GM21723 (cell line): Measurements from ENCODE around the gene ENTREP1.
"Not testable (repeated sequence)": the region's sequence is repeated elsewhere in the genome, so short reads cannot be mapped to it uniquely, and the experiment has no call there.

Source experiments
- ATAC-seq: cut with Tn5 transposase; IDR thresholded peaks from one replicate; pipeline ENCODE4 v1.9.1; 2021; ENCODE audit warnings: mild to moderate bottlenecking, moderate library complexity; ENCODE audit not compliant: unreplicated experiment

ENTREP1 gene, protein sequence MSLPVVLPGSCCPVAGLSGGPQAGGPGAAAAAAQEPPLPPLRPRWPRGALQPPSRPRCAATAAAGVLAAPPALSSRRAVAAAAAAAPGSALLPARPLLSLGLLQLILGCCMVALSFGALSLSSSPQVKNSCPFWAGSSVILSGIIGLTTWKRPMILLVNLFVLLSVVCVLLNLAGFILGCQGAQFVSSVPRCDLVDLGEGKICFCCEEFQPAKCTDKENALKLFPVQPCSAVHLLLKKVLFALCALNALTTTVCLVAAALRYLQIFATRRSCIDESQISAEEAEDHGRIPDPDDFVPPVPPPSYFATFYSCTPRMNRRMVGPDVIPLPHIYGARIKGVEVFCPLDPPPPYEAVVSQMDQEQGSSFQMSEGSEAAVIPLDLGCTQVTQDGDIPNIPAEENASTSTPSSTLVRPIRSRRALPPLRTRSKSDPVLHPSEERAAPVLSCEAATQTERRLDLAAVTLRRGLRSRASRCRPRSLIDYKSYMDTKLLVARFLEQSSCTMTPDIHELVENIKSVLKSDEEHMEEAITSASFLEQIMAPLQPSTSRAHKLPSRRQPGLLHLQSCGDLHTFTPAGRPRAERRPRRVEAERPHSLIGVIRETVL

DNA sequence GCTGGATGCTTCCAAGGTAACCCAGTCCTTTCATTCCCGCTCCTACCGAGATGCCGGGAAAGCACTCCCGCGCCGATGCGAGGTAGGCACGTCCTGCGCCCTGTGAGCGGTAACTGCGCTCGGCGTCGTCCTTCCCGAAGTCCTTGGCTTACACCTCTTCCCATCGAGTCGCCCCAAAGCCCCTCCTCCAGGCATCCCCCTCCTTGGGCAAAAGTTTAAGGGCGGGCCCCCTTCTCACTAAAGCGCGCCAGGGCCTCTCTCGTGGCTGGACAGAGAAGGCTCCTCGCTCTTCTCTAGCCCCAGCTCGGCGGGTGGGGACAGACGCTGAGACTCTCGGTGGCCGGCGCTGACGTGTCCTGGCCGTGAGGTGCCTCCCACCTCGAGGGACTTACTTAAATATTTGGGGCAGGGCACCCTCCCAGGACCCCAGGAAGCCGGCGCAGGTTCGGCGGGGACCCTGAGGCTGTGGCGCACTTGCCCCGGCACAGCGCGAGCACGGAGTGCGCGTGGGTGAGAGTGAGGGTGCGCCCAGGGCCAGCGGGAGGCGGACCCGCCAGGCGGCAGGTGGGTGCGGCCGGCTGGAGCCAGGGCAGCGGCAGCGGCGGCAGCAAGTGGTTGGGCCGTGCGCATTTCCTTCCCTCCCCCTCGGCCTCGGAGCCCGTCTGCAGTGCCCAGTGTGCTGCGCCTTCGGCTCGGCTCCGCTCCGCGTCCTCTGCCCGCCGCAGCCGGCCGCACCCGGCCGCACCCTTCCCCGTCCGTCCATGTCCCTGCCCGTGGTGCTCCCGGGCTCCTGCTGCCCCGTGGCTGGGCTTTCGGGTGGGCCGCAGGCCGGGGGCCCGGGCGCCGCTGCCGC, at the start of gene ENTREP1:
ENTREP1 (plus strand) TSS at position 667 of the 853 bp plus-strand sequence; CDS start at position 762, 95 bp downstream.
- no peak for ATAC-seq

DNA sequence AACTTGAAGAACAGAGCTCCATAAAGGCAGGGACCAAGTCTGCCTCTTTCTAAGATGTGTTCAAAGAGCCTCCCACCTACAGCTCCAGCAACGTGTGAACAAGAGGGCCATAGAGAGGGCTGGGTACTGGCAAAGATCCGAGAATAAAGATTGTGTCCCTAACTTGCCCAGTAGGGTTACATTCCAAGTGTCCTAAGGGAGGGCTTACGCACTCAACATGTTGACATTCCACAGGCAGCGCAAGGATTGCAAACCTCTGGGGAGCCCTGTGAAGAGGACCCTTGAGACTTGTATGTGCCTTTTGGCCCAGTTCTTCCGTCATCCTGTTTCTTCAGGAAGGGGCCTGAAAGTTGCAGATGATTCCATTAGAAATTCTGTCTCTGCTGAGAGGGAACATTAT, 48.2 kb upstream of the ENTREP1 start:
- no peak for ATAC-seq

DNA sequence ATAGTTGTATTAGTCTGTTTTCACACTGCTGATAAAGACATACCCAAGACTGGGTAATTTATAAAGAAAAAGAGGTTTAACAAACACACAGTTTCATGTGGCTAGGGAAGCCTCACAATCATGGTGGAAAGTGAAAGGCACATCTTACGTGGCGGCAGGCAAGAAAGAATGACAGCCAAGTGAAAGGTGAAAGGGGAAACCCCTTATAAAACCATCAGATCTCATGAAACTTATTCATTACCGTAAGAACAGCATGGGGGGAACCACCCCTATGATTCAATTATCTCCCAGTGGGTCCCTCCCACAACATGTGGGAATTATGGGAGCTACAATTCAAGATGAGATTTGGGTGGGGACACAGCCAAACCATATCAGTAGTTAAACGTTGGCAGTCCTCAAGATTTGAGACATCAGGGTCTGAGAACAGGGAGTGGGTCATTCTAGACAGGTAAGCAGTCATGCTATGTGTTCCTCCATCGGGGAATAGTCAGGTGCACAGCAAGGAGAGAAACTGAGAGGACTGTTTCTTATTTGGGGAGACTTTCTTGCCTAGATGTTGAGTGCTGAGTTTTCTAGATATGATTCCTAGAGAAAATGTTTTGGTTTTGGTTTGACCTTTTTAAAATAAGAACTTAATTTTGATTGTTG, 45.8 kb upstream of the ENTREP1 start:
- ATAC-seq = peak; percentile 95

DNA sequence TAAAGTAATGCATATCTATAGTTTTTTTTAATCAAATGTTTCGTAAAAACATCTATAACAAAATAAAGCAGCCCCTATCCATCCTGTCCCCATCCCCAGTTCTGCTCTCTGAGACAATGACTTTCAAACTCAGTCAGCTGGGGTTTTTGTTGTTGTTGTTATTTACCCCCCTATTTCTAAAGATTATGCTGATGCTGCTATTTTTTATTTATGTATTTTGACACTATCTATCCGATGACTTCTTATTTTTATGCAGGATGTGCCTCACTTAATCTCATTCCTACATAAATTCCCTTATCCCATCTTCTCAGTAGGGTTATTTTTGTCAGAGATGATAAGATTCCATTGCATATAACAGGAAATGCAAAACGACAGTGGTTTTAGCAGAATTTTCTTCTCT, 45.3 kb upstream of the ENTREP1 start:
- ATAC-seq = no peak

- ATAC-seq = no peak
These were observed 42.0 kb upstream of the ENTREP1 start for GRCh38 chr9:69283003-69283402.

DNA sequence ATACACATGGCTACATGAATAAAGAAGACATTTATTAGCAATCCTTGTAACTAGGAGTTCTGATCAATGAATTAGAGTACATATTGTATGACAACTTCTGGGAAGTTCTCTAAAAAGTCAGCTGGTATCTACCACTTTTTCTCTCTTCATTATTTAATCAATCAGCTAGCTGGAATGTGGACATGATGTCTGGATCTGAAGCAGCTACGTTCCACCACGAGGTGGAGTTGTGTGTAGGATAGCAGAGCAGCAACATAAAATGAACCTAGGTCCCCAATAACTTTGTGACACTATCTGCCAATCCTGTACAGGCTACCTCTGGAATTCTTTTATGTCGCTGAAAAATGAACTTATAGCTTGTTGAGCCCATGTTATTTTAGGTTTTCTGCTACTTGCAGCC, 32.9 kb upstream of the ENTREP1 start:
- no peak for ATAC-seq

- ATAC-seq = no peak
These were observed 31.9 kb upstream of the ENTREP1 start for GRCh38 chr9:69293156-69293555.

GRCh38 chr9:69295872-69296552, 29.0 kb upstream of the ENTREP1 start:
- ATAC-seq = no peak

GRCh38 chr9:69297300-69297980, 27.6 kb upstream of the ENTREP1 start:
- no peak for ATAC-seq

DNA sequence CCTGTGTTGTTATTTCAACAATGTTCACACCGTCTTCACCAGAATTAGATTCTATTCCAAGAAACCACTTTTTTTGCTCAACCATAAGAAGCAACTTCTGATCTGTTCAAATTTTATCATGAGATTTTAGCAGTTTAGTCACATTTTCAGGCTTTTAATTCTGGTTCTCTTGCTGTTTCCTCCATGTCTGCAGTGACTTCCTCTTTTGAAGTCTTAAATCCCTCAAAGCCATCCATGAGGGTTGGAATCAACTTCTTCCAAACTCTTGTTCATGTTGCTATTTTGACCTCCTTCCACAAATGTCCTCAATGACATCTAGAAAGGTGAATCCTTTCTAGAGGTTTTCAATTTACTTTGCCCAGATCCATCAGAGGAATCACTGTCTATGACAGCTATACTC, 25.7 kb upstream of the ENTREP1 start:
- no peak for ATAC-seq

DNA sequence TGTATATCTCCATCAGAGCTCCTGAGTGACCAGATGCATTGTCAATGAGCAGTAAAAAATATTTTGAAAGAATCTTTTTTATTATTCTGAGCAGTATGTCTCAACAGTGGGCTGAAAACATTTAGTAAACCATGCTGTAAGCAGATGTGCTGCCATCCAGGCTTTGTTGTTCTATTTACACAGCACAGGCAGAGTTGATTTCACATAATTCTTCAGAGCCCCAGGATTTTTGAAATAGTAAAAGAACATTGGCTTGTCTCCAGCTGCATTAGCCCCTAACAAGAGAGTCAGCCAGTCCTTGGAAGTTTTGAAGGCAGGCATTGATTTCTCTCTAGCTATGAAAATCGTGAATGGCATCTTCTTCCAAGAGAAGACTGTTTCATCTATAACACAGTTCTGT, 25.2 kb upstream of the ENTREP1 start:
- ATAC-seq = no peak

DNA sequence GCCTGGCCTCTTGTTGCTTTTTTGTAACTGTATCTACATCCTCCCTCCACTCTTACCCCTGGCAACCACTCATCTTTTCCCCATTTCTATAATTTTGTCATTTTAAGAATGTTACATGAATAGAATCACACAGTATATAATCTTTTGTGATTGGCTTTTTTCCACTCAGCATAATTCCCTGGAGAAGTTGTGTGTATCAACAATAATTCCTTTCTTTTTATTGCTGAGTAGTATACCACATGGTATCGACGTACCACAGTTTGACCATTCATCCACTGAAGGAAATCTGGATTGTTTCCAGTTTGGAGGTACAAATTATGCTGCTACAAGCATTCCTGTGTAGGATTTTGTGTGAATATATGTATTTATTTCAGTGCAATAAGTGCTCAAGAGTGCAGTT, 21.7 kb upstream of the ENTREP1 start:
- no peak for ATAC-seq

DNA sequence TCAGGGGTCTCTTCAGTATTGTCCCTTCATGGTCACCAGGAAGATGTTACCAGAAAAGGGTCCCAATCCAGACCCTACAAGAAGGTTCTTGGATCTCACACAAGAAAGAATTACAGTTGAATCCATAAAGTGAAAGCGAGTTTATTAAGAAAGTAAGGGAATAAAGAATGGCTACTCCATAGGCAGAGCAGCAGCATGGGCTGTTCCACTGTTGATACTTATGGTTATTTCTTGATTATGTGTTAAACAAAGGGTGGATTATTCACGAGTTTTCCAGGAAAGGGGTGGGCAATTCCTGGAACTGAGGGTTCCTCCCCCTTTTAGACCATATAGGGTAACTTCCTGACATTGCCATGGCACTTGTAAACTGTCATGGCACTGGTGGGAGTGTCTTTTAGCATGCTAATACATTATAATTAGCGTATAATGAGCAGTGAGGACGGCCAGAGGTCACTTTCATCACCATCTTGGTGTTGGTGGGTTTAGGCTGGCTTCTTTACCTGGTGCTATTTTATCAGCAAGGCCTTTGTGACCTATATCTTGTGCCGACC, 18.0 kb upstream of the ENTREP1 start:
- not testable (repeated sequence) for ATAC-seq

DNA sequence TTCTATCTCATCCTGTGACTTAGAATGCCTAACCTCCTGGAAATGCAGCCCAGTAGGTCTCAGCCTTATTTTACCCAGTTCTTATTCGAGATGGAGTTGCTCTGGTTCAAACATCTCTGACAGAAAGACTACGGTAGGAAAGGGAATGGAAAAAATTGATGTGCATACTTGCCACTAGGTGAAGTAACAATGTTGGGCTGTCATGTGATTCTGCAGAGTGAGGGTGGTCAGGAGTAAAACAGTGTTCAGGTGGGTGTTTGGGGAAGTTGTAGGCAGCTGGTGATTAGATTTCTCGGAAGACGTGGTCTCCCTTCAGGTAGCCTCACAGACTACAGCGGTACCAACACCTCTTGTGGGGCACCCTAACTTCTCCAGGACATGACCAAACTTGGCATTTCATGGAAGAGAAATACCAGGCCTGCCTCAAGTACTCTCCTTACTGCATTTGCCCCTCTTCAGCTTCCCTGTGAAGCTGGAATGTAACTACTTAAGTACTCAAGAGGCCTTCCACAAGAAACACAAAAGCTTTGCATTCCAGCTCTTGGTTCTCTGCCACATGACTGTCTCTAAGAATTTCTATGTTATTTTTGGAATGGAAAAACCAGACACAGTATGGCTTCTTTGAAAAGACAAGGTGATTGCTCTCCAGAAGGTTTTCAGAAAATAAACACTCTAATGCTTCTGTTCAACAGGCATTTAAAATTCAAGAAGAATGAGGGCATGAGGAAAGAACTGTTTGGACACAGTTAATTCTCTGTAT, 17.4 kb upstream of the ENTREP1 start:
- ATAC-seq = no peak

DNA sequence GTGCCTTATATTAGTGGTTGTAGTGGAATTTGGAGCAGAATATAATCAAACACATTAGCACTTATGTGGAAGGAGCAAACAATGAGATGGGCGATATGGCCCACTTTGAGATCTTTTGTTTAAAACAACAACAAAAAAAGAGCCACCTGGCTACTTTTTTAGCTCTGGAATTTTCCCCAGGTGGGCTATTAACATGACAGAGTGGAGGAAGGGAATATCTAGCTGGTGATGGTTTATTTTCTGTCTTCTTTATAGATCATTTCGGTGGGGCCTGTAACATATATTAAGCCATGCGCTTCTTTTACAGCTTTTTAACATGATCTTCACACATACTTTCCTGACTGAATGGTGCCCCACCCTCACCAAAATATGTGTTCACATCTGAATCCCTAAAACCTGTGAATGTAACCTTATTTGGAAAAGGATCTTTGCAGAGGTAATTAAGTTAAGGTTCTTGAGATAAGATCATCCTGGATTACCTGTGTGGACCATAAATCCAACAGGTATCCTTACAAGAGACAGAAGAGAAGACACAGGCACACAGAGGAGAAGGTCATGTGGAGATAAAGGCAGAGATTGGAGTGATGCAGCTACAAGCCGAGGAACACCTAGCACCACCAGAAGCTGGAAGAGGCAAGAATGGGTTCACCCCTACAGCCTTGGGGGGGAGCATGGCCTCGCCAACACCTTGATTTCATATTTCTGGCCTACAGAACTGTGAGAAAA, 16.6 kb upstream of the ENTREP1 start:
- ATAC-seq = no peak

GRCh38 chr9:69313175-69313574, 11.8 kb upstream of the ENTREP1 start:
- ATAC-seq = no peak

- ATAC-seq = no peak
These were observed 10.5 kb upstream of the ENTREP1 start for GRCh38 chr9:69314547-69314946.

DNA sequence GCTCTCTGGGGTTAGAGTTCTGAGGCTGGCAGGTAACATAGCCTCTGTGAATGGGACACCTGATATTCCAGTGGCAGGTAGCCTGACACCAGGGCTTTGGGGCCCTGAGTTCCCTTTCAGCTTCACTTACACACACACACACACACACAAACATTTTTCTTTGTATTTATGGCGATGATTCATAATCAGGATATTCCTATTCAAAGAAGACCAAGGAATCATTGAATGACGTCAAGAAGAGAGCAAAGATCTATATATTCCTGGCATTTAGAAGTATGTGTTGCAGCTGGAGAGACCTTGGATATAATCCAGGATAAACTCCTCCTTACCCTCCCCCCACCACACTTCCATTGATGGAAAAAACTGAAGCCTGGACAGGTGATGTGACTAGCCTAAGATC, 7.9 kb upstream of the ENTREP1 start:
- ATAC-seq = no peak
